NCI-H526 (cell line): ENCODE results near the gene NHS.

Experiments used
- DNase-seq, 2 experiments: peaks; one replicate each; lab custom pipeline; 2025; lab: John Stamatoyannopoulos, UW

Gene NHS

GRCh38 chrX:17374619-17375366 lies at the start of gene NHS:
TSS of gene NHS (plus strand) at chrX:17375200. CDS start at chrX:17375758, 558 bp downstream.
- peak; percentile 26 to 87 for DNase-seq

GRCh38 chrX:17328837-17329236 lies 46.2 kb upstream of the NHS start:
- DNase-seq, result no peak

GRCh38 chrX:17336377-17336776 lies 38.6 kb upstream of the NHS start:
- no peak for DNase-seq

- DNase-seq, result no peak
Observed at GRCh38 chrX:17355976-17356375, 19.0 kb upstream of the NHS start.

- no peak for DNase-seq
Observed at GRCh38 chrX:17359500-17359899, 15.5 kb upstream of the NHS start.

- DNase-seq, result peak in 1 of 2 experiments; percentile 51
Observed at GRCh38 chrX:17361620-17362019, 13.4 kb upstream of the NHS start.

GRCh38 chrX:17368002-17368401 lies 7.0 kb upstream of the NHS start:
- DNase-seq, result no peak

- no peak for DNase-seq
Observed at GRCh38 chrX:17369309-17369708, 5.7 kb upstream of the NHS start.

GRCh38 chrX:17370191-17370590 lies 4.8 kb upstream of the NHS start:
- no peak for DNase-seq

GRCh38 chrX:17372052-17372451 lies 2.9 kb upstream of the NHS start:
- no peak for DNase-seq

- no peak for DNase-seq
Observed at GRCh38 chrX:17373337-17373736, 1.7 kb upstream of the NHS start.

- no peak for DNase-seq
Observed at GRCh38 chrX:17375367-17375636, 302 bp downstream of the NHS start.

- peak in 1 of 2 experiments; percentile 62 for DNase-seq
Observed at GRCh38 chrX:17375637-17376430, 834 bp downstream of the NHS start.

GRCh38 chrX:17376431-17377077 lies 1.6 kb downstream of the NHS start:
- DNase-seq, result peak in 1 of 2 experiments; percentile 43

GRCh38 chrX:17377091-17377717 lies 2.2 kb downstream of the NHS start:
- peak; percentile 45 to 87 for DNase-seq

- DNase-seq, result no peak
Observed at GRCh38 chrX:17377795-17378194, 2.8 kb downstream of the NHS start.

- no peak for DNase-seq
Observed at GRCh38 chrX:17380221-17380620, 5.2 kb downstream of the NHS start.

GRCh38 chrX:17390419-17390850 lies 15.4 kb downstream of the NHS start:
- DNase-seq, result no peak

- DNase-seq, result no peak
Observed at GRCh38 chrX:17395154-17395553, 20.2 kb downstream of the NHS start.

- no peak for DNase-seq
Observed at GRCh38 chrX:17397074-17397473, 22.1 kb downstream of the NHS start.

GRCh38 chrX:17403189-17403691 lies 28.2 kb downstream of the NHS start:
- no peak for DNase-seq

GRCh38 chrX:17403972-17404371 lies 29.0 kb downstream of the NHS start:
- DNase-seq, result no peak
